ENCODE data around the gene NKAIN1. TPM values are rescaled to one million over a fixed set of nuclear protein-coding genes. Genes with fewer than 3 reads are reported as not detected.
A peak's percentile ranks its signal among the peaks of the same experiment; 100 is the strongest.

NKAIN1 gene
- total and polyA plus RNA-seq, 2 of the 13 experiments (the other 11 are each of a cell fraction or from before 2014, with no cell fraction given), result 0.29 to 0.40 TPM

- intact Hi-C loops (cut with micrococcal nuclease; ENCODE audit: unreplicated experiment) (no loop called here), in situ Hi-C loops (cut with HindIII; ENCODE audit: extremely low pct_ligation_motif_present, low pct_unique_long_range_greater_than_20kb) (no loop called here)
- H2AFZ ChIP-seq (ENCODE audit: low read length), result no peak overlapping the region
- H3K9ac ChIP-seq (ENCODE audit: insufficient read depth, low read depth, low read length), result no peak overlapping the region
- DNase-seq (ENCODE audit: low spot score) (no peak), ATAC-seq (peak; percentile 56), FAIRE-seq (no peak)
- H3K27me3 ChIP-seq (ENCODE audit: control insufficient read depth in 1 of 2, insufficient read depth in 2 of 2, low read length in 2 of 2), result peaks cover 0 to 17% of the 10 kb centered on the region in 2 experiments; a peak in 1 of 5 replicates
- TF ChIP-seq CTCF (CRISPR knock-in tag; IDR thresholded peaks at IDR 0.05) (peak; percentile 17; the same call in 1 of the 2 replicates), ZBTB1 (CRISPR knock-in tag; IDR thresholded peaks at IDR 0.05; ENCODE audit: borderline replicate concordance) (no peak), PBX2 (CRISPR knock-in tag; IDR thresholded peaks at IDR 0.05) (peak; percentile 71), RFX1 (IDR thresholded peaks at IDR 0.05) (peak; percentile 14; the same call in 1 of the 2 replicates)
- H3K27ac ChIP-seq (ENCODE audit: extremely low read length, insufficient read depth, low read length), result no peak overlapping the region
- 42% methylated on average over 2 of the region's 3 CpGs for WGBS (ENCODE audit: low lambda C conversion rate)
- H3K9me3 ChIP-seq (ENCODE audit: low read length), result no peaks in the 10 kb centered on the region
- no peaks in the 10 kb centered on the region for H4K20me1 ChIP-seq (ENCODE audit: insufficient read depth, low read length)
- POLR2A ChIA-PET, result no interaction called here
- H3K4me2 ChIP-seq (ENCODE audit: low read depth, low read length), result no peak overlapping the region; the same call in 1 of the 2 replicates
- H3K4me1 ChIP-seq (ENCODE audit: insufficient read depth, low read length), result peaks cover 13% of the 10 kb centered on the region
- no TSS peak for BruUV-seq (replicated peaks)
- no peaks in the 10 kb centered on the region for H3K79me2 ChIP-seq (ENCODE audit: insufficient read depth, low read length)
- H3K4me3 ChIP-seq (replicated peaks in 1 of 3; ENCODE audit: insufficient read depth in 1 of 3, low read depth in 2 of 3, low read length in 3 of 3), result no peak overlapping the region
- H3K36me3 ChIP-seq (replicated peaks in 1 of 2; ENCODE audit: control insufficient read depth in 1 of 2, insufficient read depth in 2 of 2, low read length in 2 of 2), result no peaks in the 10 kb centered on the region
- CTCF ChIA-PET (ENCODE audit: low intra/inter-chr PET ratio, low total read pairs), result no interaction called here
These were observed 17.5 kb downstream of the NKAIN1 start for GRCh38 chr1:31222176-31222575.

DNA sequence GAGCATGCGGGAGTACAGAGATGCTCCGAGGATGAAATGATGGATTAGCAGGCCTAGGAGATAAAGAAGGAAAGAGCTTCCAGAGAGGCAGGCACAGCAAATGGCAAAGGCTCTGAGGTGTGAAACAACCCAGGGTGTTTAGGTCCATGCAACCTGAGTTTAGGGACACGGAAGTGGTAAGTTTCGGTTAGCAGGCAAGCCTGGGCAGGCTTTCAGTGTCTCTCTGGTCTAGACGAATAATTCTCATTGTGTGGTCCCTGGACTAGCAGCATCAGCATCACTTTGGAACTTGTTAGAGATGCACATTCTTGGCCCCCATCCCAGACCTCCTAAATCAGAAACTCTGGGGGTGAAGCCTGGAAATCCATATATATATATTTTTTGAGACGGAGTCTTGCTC is 18.6 kb downstream of the NKAIN1 start:
- H3K4me2 ChIP-seq (ENCODE audit: low read depth, low read length), result no peak overlapping the region
- no peak for TF ChIP-seq TOPORS (CRISPR knock-in tag; IDR thresholded peaks at IDR 0.05)
- no peak for DNase-seq (ENCODE audit: low spot score)
- peaks cover 0 to 18% of the 10 kb centered on the region in 2 experiments; a peak in 1 of 5 replicates for H3K27me3 ChIP-seq (ENCODE audit: control insufficient read depth in 1 of 2, insufficient read depth in 2 of 2, low read length in 2 of 2)
- H3K9ac ChIP-seq (ENCODE audit: insufficient read depth, low read depth, low read length), result no peak overlapping the region
- intact Hi-C loops (cut with micrococcal nuclease; ENCODE audit: unreplicated experiment), result no loop called here
- in situ Hi-C loops (cut with HindIII; ENCODE audit: extremely low pct_ligation_motif_present, low pct_unique_long_range_greater_than_20kb), result no loop called here
- BruUV-seq (replicated peaks), result no TSS peak
- no peaks in the 10 kb centered on the region for H3K79me2 ChIP-seq (ENCODE audit: insufficient read depth, low read length)
- H2AFZ ChIP-seq (ENCODE audit: low read length), result no peak overlapping the region
- ChIA-PET CTCF (ENCODE audit: low intra/inter-chr PET ratio, low total read pairs) (no interaction called here), POLR2A (no interaction called here)
- 74% methylated on average over 5 of the region's 6 CpGs for WGBS (ENCODE audit: low lambda C conversion rate)
- H3K4me1 ChIP-seq (ENCODE audit: insufficient read depth, low read length), result peaks cover 16% of the 10 kb centered on the region
- H3K4me3 ChIP-seq (replicated peaks in 1 of 3; ENCODE audit: insufficient read depth in 1 of 3, low read depth in 2 of 3, low read length in 3 of 3), result no peak overlapping the region
- no peaks in the 10 kb centered on the region for H3K36me3 ChIP-seq (replicated peaks in 1 of 2; ENCODE audit: control insufficient read depth in 1 of 2, insufficient read depth in 2 of 2, low read length in 2 of 2)
- no peak overlapping the region for H3K27ac ChIP-seq (ENCODE audit: extremely low read length, insufficient read depth, low read length)
- H4K20me1 ChIP-seq (ENCODE audit: insufficient read depth, low read length), result no peaks in the 10 kb centered on the region
- FAIRE-seq, result no peak
- no peaks in the 10 kb centered on the region for H3K9me3 ChIP-seq (ENCODE audit: low read length)
- ATAC-seq, result no peak

Data from HepG2 (cell line).